A549 treated with AZD9567 at 1 μM for 4 hours (cell line): ENCODE measurements around the gene HSD3B1. TPM values are rescaled to one million over a fixed set of nuclear protein-coding genes. Genes with fewer than 3 reads are reported as not detected.

ENCODE experiments used
- total RNA-seq: library from RNA; stranded (reverse); fragments of 200-300 nt; extraction: Qiagen RNA extraction; gene quantifications from 5 replicates; pipeline ENCODE4 v1.2.3, GENCODE V29; 2022; ENCODE audit not compliant: insufficient read depth

HSD3B1 gene
- total RNA-seq: not detected in 5 replicates

GRCh38 chr1:119506941-119507340 lies at the start of gene HSD3B1:
Gene HSD3B1, plus strand, starts transcription at chr1:119507210. Its CDS starts 267 bp downstream, at chr1:119507477.

Other genes starting within 250 kb of the HSD3B1 start
- gene HAO2, start 138.4 kb upstream of the HSD3B1 start, total RNA-seq: not detected in 5 replicates
- gene HSD3B2, start 92.1 kb upstream of the HSD3B1 start, total RNA-seq: not detected in 5 replicates
- 1.6 to 1.9 TPM (median 1.7 TPM) in 5 replicates for gene ZNF697, start 141.1 kb downstream of the HSD3B1 start, total RNA-seq
- gene PHGDH, start 204.7 kb downstream of the HSD3B1 start, total RNA-seq: 66.9 to 103 TPM (median 91.7 TPM) in 5 replicates